ENCODE data around the gene TIRAP.

GRCh38 chr11:126332221-126332711 is 49.4 kb downstream of the TIRAP start:
- TF ChIP-seq, protein P1, sequence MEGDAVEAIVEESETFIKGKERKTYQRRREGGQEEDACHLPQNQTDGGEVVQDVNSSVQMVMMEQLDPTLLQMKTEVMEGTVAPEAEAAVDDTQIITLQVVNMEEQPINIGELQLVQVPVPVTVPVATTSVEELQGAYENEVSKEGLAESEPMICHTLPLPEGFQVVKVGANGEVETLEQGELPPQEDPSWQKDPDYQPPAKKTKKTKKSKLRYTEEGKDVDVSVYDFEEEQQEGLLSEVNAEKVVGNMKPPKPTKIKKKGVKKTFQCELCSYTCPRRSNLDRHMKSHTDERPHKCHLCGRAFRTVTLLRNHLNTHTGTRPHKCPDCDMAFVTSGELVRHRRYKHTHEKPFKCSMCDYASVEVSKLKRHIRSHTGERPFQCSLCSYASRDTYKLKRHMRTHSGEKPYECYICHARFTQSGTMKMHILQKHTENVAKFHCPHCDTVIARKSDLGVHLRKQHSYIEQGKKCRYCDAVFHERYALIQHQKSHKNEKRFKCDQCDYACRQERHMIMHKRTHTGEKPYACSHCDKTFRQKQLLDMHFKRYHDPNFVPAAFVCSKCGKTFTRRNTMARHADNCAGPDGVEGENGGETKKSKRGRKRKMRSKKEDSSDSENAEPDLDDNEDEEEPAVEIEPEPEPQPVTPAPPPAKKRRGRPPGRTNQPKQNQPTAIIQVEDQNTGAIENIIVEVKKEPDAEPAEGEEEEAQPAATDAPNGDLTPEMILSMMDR (IDR thresholded peaks at IDR 0.05): no peak
- TF ChIP-seq POLR2A (IDR thresholded peaks at IDR 0.05): no peak
